Activated T-cell treated with anti-CD3 and anti-CD28 coated beads for 1 hour (primary cell): ENCODE data around the gene CMTM7.
A peak's percentile ranks its signal among the peaks of the same experiment; 100 is the strongest.
"Not testable (repeated sequence)": the region's sequence is repeated elsewhere in the genome, so short reads cannot be mapped to it uniquely, and the experiment has no call there.

Source experiments
- DNase-seq: peaks from one replicate; pipeline ENCODE4 v3.0.0-alpha.2; 2020; ENCODE audit warnings: low read depth

CMTM7 gene

GRCh38 chr3:32438596-32439344 is 47.1 kb downstream of the CMTM7 start:
- DNase-seq = no peak

- DNase-seq = not testable (repeated sequence)
Measured at GRCh38 chr3:32439421-32439820, 47.8 kb downstream of the CMTM7 start.

GRCh38 chr3:32440611-32441350 is 49.1 kb downstream of the CMTM7 start:
- no peak for DNase-seq

GRCh38 chr3:32442766-32443165 is 51.1 kb downstream of the CMTM7 start:
- DNase-seq = no peak

- no peak for DNase-seq
Measured at GRCh38 chr3:32443478-32443877, 51.8 kb downstream of the CMTM7 start.

GRCh38 chr3:32447865-32448400 is 56.3 kb downstream of the CMTM7 start:
- no peak for DNase-seq

- no peak for DNase-seq
Measured at GRCh38 chr3:32448686-32449474, 57.2 kb downstream of the CMTM7 start.

GRCh38 chr3:32449691-32450090 is 58.0 kb downstream of the CMTM7 start:
- no peak for DNase-seq

GRCh38 chr3:32450426-32450825 is 58.8 kb downstream of the CMTM7 start:
- no peak for DNase-seq

GRCh38 chr3:32450992-32451659 is 59.5 kb downstream of the CMTM7 start:
- no peak for DNase-seq

GRCh38 chr3:32452009-32452408 is 60.4 kb downstream of the CMTM7 start:
- no peak for DNase-seq

- DNase-seq = no peak
Measured at GRCh38 chr3:32453346-32453745, 61.7 kb downstream of the CMTM7 start.

GRCh38 chr3:32454111-32454510 is 62.5 kb downstream of the CMTM7 start:
- no peak for DNase-seq

- DNase-seq = no peak
Measured at GRCh38 chr3:32454731-32455608, 63.3 kb downstream of the CMTM7 start.

- no peak for DNase-seq
Measured at GRCh38 chr3:32455609-32456428, 64.2 kb downstream of the CMTM7 start.

- no peak for DNase-seq
Measured at GRCh38 chr3:32456429-32457130, 64.9 kb downstream of the CMTM7 start.

GRCh38 chr3:32457971-32458471 is 66.4 kb downstream of the CMTM7 start:
- peak; percentile 44 for DNase-seq

GRCh38 chr3:32459450-32459849 is 67.8 kb downstream of the CMTM7 start:
- DNase-seq = no peak
